H1 (cell line): ENCODE measurements around the gene TMEM202. TPM values are rescaled to one million over a fixed set of nuclear protein-coding genes. Genes with fewer than 3 reads are reported as not detected.

ENCODE experiments used
- CTCF ChIA-PET: fragments of 300-600 bp; sonication (Branson Sonifier 250); formaldehyde crosslinking; loops from one replicate; lab custom pipeline; 2021; ENCODE audit not compliant: partially characterized antibody; lab: Charles Lee
- POLR2A ChIA-PET: fragments of 300-600 bp; sonication (Branson Sonifier 250); formaldehyde crosslinking; loops from one replicate; lab custom pipeline; 2021; ENCODE audit warnings: inconsistent platforms; ENCODE audit not compliant: partially characterized antibody; lab: Charles Lee
- DNase-seq, 2 experiments: peaks; one replicate each; pipeline versions ENCODE4 v3.0.0 to v3.0.0-alpha.2; 2010 to 2022; ENCODE audit warnings: low spot score in 2 of 2, low read depth in 1 of 2, mixed read lengths in 1 of 2
- FAIRE-seq: peaks from 2 replicates; lab custom pipeline; 2011; peaks lifted over from hg19 to GRCh38; lab: Jason Lieb, UNC
- H2AFZ ChIP-seq: 2 replicates; pipeline ENCODE4 v1.8.1; 2012; ENCODE audit warnings: low read length, inconsistent platforms
- H2AK5ac ChIP-seq: 2 replicates; pipeline ENCODE4 v1.6.1; 2013; ENCODE audit warnings: low read depth, low read length
- H2BK120ac ChIP-seq: replicated peaks from 2 replicates; pipeline ENCODE3; 2013; ENCODE audit warnings: low read depth, low read length, inconsistent platforms
- H2BK12ac ChIP-seq: 2 replicates; pipeline ENCODE4 v1.6.1; 2013; ENCODE audit warnings: low read depth, low read length
- H2BK15ac ChIP-seq: 2 replicates; pipeline ENCODE4 v1.6.1; 2013; ENCODE audit warnings: low read length
- H2BK20ac ChIP-seq: 2 replicates; pipeline ENCODE4 v1.6.1; 2013; ENCODE audit warnings: low read length
- H2BK5ac ChIP-seq: 2 replicates; pipeline ENCODE4 v1.6.1; 2013; ENCODE audit warnings: low read depth, low read length
- H3K14ac ChIP-seq: 2 replicates; pipeline ENCODE4 v1.6.1; 2013; ENCODE audit warnings: inconsistent platforms; ENCODE audit not compliant: insufficient read length
- H3K18ac ChIP-seq: 2 replicates; pipeline ENCODE4 v1.6.1; 2013; ENCODE audit warnings: low read length; ENCODE audit errors: extremely low read depth
- H3K23ac ChIP-seq: 2 replicates; pipeline ENCODE4 v1.6.1; 2013; ENCODE audit warnings: inconsistent platforms; ENCODE audit not compliant: insufficient read length
- H3K23me2 ChIP-seq: 2 replicates; pipeline ENCODE4 v1.6.1; 2013; ENCODE audit warnings: low read depth, low read length
- H3K27ac ChIP-seq: 2 replicates; pipeline ENCODE4 v1.6.1; 2011; ENCODE audit warnings: low read depth, low read length, inconsistent platforms
- H3K27me3 ChIP-seq, 4 experiments: replicated peaks in 1 of 4; 1 replicate in 1 of 4; 2 replicates in 3 of 4; pipeline versions ENCODE4 v1.6.1 to v1.8.1; 2011 to 2013; ENCODE audit warnings: low read length in 3 of 4, mild to moderate bottlenecking in 3 of 4, inconsistent platforms in 2 of 4, mixed read lengths in 2 of 4, moderate library complexity in 1 of 4; ENCODE audit not compliant: control insufficient read depth in 3 of 4, insufficient read depth in 3 of 4; ENCODE audit errors: extremely low read depth in 1 of 4
- H3K36me3 ChIP-seq, 4 experiments: 2 replicates each; pipeline versions ENCODE4 v1.6.1 to v1.8.1; 2011 to 2013; ENCODE audit warnings: mild to moderate bottlenecking in 4 of 4, low read length in 3 of 4, moderate library complexity in 2 of 4, control low read depth in 1 of 4, inconsistent platforms in 1 of 4; ENCODE audit not compliant: insufficient read depth in 4 of 4, control insufficient read depth in 2 of 4
- H3K4ac ChIP-seq: replicated peaks from 2 replicates; pipeline ENCODE3; 2013; ENCODE audit warnings: low read length, low read depth, mixed read lengths, inconsistent platforms; ENCODE audit not compliant: insufficient read length
- H3K4me1 ChIP-seq, 4 experiments: replicated peaks in 1 of 4; 1 replicate in 1 of 4; 2 replicates in 3 of 4; pipeline versions ENCODE4 v1.6.1 to v1.8.1; 2011 to 2013; ENCODE audit warnings: low read length in 3 of 4, inconsistent platforms in 2 of 4, mixed read lengths in 1 of 4; ENCODE audit not compliant: insufficient read depth in 4 of 4, control insufficient read depth in 3 of 4
- H3K4me2 ChIP-seq, 2 experiments: 2 replicates each; pipeline versions ENCODE4 v1.6.1 to v1.8.1; 2011 to 2013; ENCODE audit warnings: low read depth in 2 of 2, low read length in 2 of 2, control low read depth in 1 of 2, inconsistent platforms in 1 of 2, mild to moderate bottlenecking in 1 of 2; ENCODE audit not compliant: insufficient read depth in 1 of 2
- H3K4me3 ChIP-seq, 4 experiments: fragments of 200-600, 300-600 bp in 1 of 4; sonication (generic), shearing (Covaris generic), sonication (Bioruptor Twin) in 1 of 4; 2 replicates each; pipeline versions ENCODE4 v1.5.1 to v1.8.1; 2011 to 2016; ENCODE audit warnings: low read length in 4 of 4, low read depth in 3 of 4, control low read depth in 2 of 4, inconsistent platforms in 2 of 4, mild to moderate bottlenecking in 2 of 4, mixed read lengths in 1 of 4, moderate library complexity in 1 of 4; ENCODE audit not compliant: insufficient read depth in 2 of 4; ENCODE audit errors: extremely low read depth in 1 of 4
- H3K56ac ChIP-seq: replicated peaks from 2 replicates; pipeline ENCODE3; 2013; ENCODE audit warnings: low read depth, mild to moderate bottlenecking, mixed read lengths, low read length, inconsistent platforms; ENCODE audit not compliant: insufficient read length
- H3K79me1 ChIP-seq: 2 replicates; pipeline ENCODE4 v1.6.1; 2013; ENCODE audit warnings: low read depth, low read length, control low read depth
- H3K79me2 ChIP-seq, 2 experiments: 2 replicates each; pipeline versions ENCODE4 v1.6.1 to v1.8.1; 2012 to 2013; ENCODE audit warnings: low read length in 2 of 2, mild to moderate bottlenecking in 2 of 2, inconsistent platforms in 1 of 2; ENCODE audit not compliant: insufficient read depth in 2 of 2, control insufficient read depth in 1 of 2
- H3K9ac ChIP-seq, 4 experiments: replicated peaks in 1 of 4; 1 replicate in 1 of 4; 2 replicates in 3 of 4; pipeline versions ENCODE4 v1.6.1 to v1.8.1; 2011 to 2013; ENCODE audit warnings: low read depth in 3 of 4, low read length in 3 of 4, control low read depth in 2 of 4, mild to moderate bottlenecking in 2 of 4, moderate library complexity in 2 of 4, inconsistent platforms in 1 of 4; ENCODE audit errors: extremely low read depth in 1 of 4
- H3K9me3 ChIP-seq, 2 experiments: 2 replicates each; pipeline versions ENCODE4 v1.6.1 to v1.8.1; 2012 to 2013; ENCODE audit warnings: mild to moderate bottlenecking in 2 of 2, moderate library complexity in 2 of 2, control low read depth in 1 of 2, inconsistent platforms in 1 of 2, low read depth in 1 of 2, low read length in 1 of 2, mixed read lengths in 1 of 2; ENCODE audit not compliant: insufficient read depth in 2 of 2
- H4K20me1 ChIP-seq, 2 experiments: replicated peaks in 1 of 2; 2 replicates each; pipeline versions ENCODE3 to v1.8.1; 2011 to 2013; ENCODE audit warnings: inconsistent platforms in 2 of 2, low read length in 2 of 2, mild to moderate bottlenecking in 1 of 2; ENCODE audit not compliant: insufficient read depth in 2 of 2, control insufficient read depth in 1 of 2
- H4K5ac ChIP-seq: 2 replicates; pipeline ENCODE4 v1.6.1; 2013; ENCODE audit warnings: low read length, low read depth, mixed read lengths, inconsistent platforms; ENCODE audit not compliant: insufficient read length
- H4K8ac ChIP-seq: 2 replicates; pipeline ENCODE4 v1.8.0; 2013; ENCODE audit warnings: mild to moderate bottlenecking, moderate library complexity, low read length, inconsistent platforms; ENCODE audit not compliant: insufficient read depth; ENCODE audit errors: extremely low read depth
- H4K91ac ChIP-seq: replicated peaks from 2 replicates; pipeline ENCODE3; 2013; ENCODE audit warnings: low read length, mixed read lengths, inconsistent platforms; ENCODE audit not compliant: insufficient read length
- RXRA ChIP-seq: IDR thresholded peaks from 2 replicates; pipeline ENCODE4 v1.6.1; 2011; ENCODE audit warnings: low read depth, mild to moderate bottlenecking, low read length, moderate library complexity; ENCODE audit not compliant: insufficient read depth
- WGBS, 2 experiments: shearing (Covaris generic) in 1 of 2; methylation state at CpG; one replicate each; pipeline versions ENCODE4 v1.1.6 to v1.1.7; 2013 to 2015; ENCODE audit warnings: low lambda C conversion rate in 2 of 2, mixed read lengths in 2 of 2, inconsistent platforms in 1 of 2, low coverage in 1 of 2, missing lambda C conversion rate in 1 of 2; ENCODE audit not compliant: insufficient replicate concordance in 2 of 2, insufficient coverage in 1 of 2, insufficient read length in 1 of 2; ENCODE audit errors: extremely low coverage in 1 of 2, missing lambda C conversion rate in 1 of 2; 5-methylcytosine and 5-hydroxymethylcytosine counted together
- polyA plus RNA-seq, 7 experiments: library from polyadenylated mRNA; depleted of rRNA in 3 of 7; stranded (reverse) in 5 of 7; unstranded in 2 of 7; fragments of >200 nt in 5 of 7; fragments of 200-250 nt in 2 of 7; gene quantifications; 1 replicate in 5 of 7; 2 replicates in 1 of 7; 4 replicates in 1 of 7; pipeline versions ENCODE4 v1.2.1 to v1.2.3, GENCODE V29; 2011 to 2013; ENCODE audit warnings: missing spikeins in 2 of 7, mixed read lengths in 2 of 7
- total RNA-seq: library from RNA; stranded (reverse); fragmentation: NEBNext Ultra II Directional; extraction: Animal tissue kit (Norgen Biotek cat#: 25700); gene quantifications from 2 replicates; pipeline ENCODE4 v1.2.1, GENCODE V29; 2021

The TMEM202 gene
- total and polyA plus RNA-seq, 2 of the 8 experiments (the other 6 are each of a cell fraction or from before 2014, with no cell fraction given), result not detected

GRCh38 chr15:72404356-72404755 is 6.3 kb downstream of the TMEM202 start:
- Histone ChIP-seq H3K56ac (no peak overlapping the region), H3K9ac (no peak overlapping the region), H3K27me3 (peaks cover 0 to 3% (median 0%) of the 10 kb centered on the region in 4 experiments; a peak in 2 of 7 replicates), H2BK15ac (no peak overlapping the region), H2AFZ (no peak overlapping the region), H3K4me2 (no peak overlapping the region), H3K9me3 (no peaks in the 10 kb centered on the region; a peak in 1 of 4 replicates), H3K4me1 (no peaks in the 10 kb centered on the region), H4K5ac (no peak overlapping the region), H3K79me1 (no peaks in the 10 kb centered on the region), H3K4me3 (no peak overlapping the region), H2AK5ac (no peak overlapping the region), H2BK20ac (no peak overlapping the region), H3K18ac (no peak overlapping the region), H4K20me1 (no peaks in the 10 kb centered on the region), H4K8ac (no peak overlapping the region), H3K36me3 (no peaks in the 10 kb centered on the region), H2BK120ac (no peak overlapping the region), H4K91ac (no peak overlapping the region), H2BK5ac (no peak overlapping the region), H3K14ac (no peak overlapping the region), H3K79me2 (no peaks in the 10 kb centered on the region), H3K23me2 (no peaks in the 10 kb centered on the region), H3K23ac (no peak overlapping the region), H3K27ac (no peak overlapping the region), H3K4ac (no peak overlapping the region)
- 66% methylated on average over 3 of the region's 3 CpGs; no CpG with 5 or more reads in 1 of the 2 experiments for WGBS, 2 experiments
- FAIRE-seq, result no peak
- ChIA-PET CTCF (interaction anchor here (0.7 to 1.0 kb wide), 2 partner anchors 41 to 140 kb away, joined by 3 read pairs; no protein-coding TSS in a partner anchor), POLR2A (interaction anchor here (1.1 kb wide), 1 partner anchor 22 kb away, joined by 3 read pairs; no protein-coding TSS in a partner anchor)
- no peak for DNase-seq
- no peak for TF ChIP-seq RXRA
- TF ChIP-seq, all 59 proteins: peak for 0
- H2BK12ac ChIP-seq, result no peak overlapping the region
